ENCODE results near the gene PRKCZ. TPM values are rescaled to one million over a fixed set of nuclear protein-coding genes. Genes with fewer than 3 reads are reported as not detected.

The PRKCZ gene
- total and polyA plus RNA-seq, 11 donors, result 12.5 to 20.7 (median 16.5) TPM

- 70 to 84% (median 78%) methylated on average over 9 of the region's 9 CpGs for WGBS, 4 donors
Measured at GRCh38 chr1:2175055-2175414, 124.8 kb downstream of the PRKCZ start.

GRCh38 chr1:2175681-2176454 is 125.7 kb downstream of the PRKCZ start:
- no peaks in the 10 kb centered on the region for H3K9me3 ChIP-seq
- peaks cover 0 to 4% (median 0%) of the 10 kb centered on the region in 9 donors for H3K36me3 ChIP-seq
- ATAC-seq (no peak), DNase-seq (no peak)
- intact Hi-C loops (cut with DNase I), result loop anchor here in 5 of 10 donors (2.0 to 10.0 kb wide), 5 partner anchors 41 to 231 kb away; no protein-coding TSS in a partner anchor
- no peak overlapping the region for H3K27ac ChIP-seq
- WGBS, 4 donors, result 86 to 91% (median 90%) methylated on average over 40 to 42 of the region's 42 CpGs
- no peak overlapping the region for H3K4me3 ChIP-seq
- H3K27me3 ChIP-seq, result no peaks in the 10 kb centered on the region
- TF ChIP-seq CTCF (IDR thresholded peaks at IDR 0.05), result no peak
- TF ChIP-seq POLR2A (IDR thresholded peaks at IDR 0.05), result no peak
- peaks cover 0 to 10% (median 4%) of the 10 kb centered on the region in 12 donors for H3K4me1 ChIP-seq

More at GRCh38 chr1:2175055-2175414, 124.8 kb downstream of the PRKCZ start:
- intact Hi-C loops (cut with DNase I), result loop anchor here in 5 of 10 donors (2.0 to 10.0 kb wide), 5 partner anchors 40 to 230 kb away; no protein-coding TSS in a partner anchor
- H3K27me3 ChIP-seq, result no peaks in the 10 kb centered on the region
- TF ChIP-seq POLR2A (IDR thresholded peaks at IDR 0.05), result no peak
- no peak for TF ChIP-seq CTCF (IDR thresholded peaks at IDR 0.05)
- peaks cover 0 to 4% (median 0%) of the 10 kb centered on the region in 9 donors for H3K36me3 ChIP-seq
- no peaks in the 10 kb centered on the region for H3K9me3 ChIP-seq
- H3K4me1 ChIP-seq, result peaks cover 0 to 10% (median 4%) of the 10 kb centered on the region in 12 donors
- ATAC-seq (no peak), DNase-seq (no peak)
- peak overlapping the region in 2 of 12 donors; percentile 12 to 60 for H3K27ac ChIP-seq
- H3K4me3 ChIP-seq, result peak overlapping the region in 10 of 12 donors; percentile 7 to 63 (median 44)

GRCh38 chr1:2176615-2177014 is 126.4 kb downstream of the PRKCZ start:
- DNase-seq (no peak), ATAC-seq (no peak)
- peaks cover 0 to 4% (median 0%) of the 10 kb centered on the region in 9 donors for H3K36me3 ChIP-seq
- WGBS, 4 donors, result 72 to 78% (median 74%) methylated on average over 10 of the region's 10 CpGs
- H3K27ac ChIP-seq, result no peak overlapping the region
- H3K4me1 ChIP-seq, result peaks cover 0 to 10% (median 4%) of the 10 kb centered on the region in 12 donors
- intact Hi-C loops (cut with DNase I), result loop anchor here in 3 of 10 donors (5.0 to 10.0 kb wide), 3 partner anchors 82 to 232 kb away; no protein-coding TSS in a partner anchor
- no peaks in the 10 kb centered on the region for H3K27me3 ChIP-seq
- no peak overlapping the region for H3K4me3 ChIP-seq
- TF ChIP-seq POLR2A (IDR thresholded peaks at IDR 0.05) (no peak), CTCF (IDR thresholded peaks at IDR 0.05) (no peak)
- H3K9me3 ChIP-seq, result no peaks in the 10 kb centered on the region

- Histone ChIP-seq H3K27ac (no peak overlapping the region), H3K4me1 (peaks cover 0 to 10% (median 4%) of the 10 kb centered on the region in 12 donors), H3K4me3 (no peak overlapping the region), H3K9me3 (no peaks in the 10 kb centered on the region), H3K36me3 (peaks cover 0 to 4% (median 0%) of the 10 kb centered on the region in 9 donors), H3K27me3 (no peaks in the 10 kb centered on the region)
- WGBS, 4 donors, result 93 to 96% (median 95%) methylated on average over 18 to 21 of the region's 21 CpGs
- intact Hi-C loops (cut with DNase I), result loop anchor here in 3 of 10 donors (5.0 to 10.0 kb wide), 3 partner anchors 83 to 233 kb away; no protein-coding TSS in a partner anchor
- ATAC-seq, result no peak
- TF ChIP-seq POLR2A (IDR thresholded peaks at IDR 0.05) (no peak), CTCF (IDR thresholded peaks at IDR 0.05) (no peak)
- no peak for DNase-seq
Measured at GRCh38 chr1:2177541-2177940, 127.3 kb downstream of the PRKCZ start.

Measured in heart left ventricle (tissue), 16 donors.